ENCODE results near the gene NEO1.

DNA sequence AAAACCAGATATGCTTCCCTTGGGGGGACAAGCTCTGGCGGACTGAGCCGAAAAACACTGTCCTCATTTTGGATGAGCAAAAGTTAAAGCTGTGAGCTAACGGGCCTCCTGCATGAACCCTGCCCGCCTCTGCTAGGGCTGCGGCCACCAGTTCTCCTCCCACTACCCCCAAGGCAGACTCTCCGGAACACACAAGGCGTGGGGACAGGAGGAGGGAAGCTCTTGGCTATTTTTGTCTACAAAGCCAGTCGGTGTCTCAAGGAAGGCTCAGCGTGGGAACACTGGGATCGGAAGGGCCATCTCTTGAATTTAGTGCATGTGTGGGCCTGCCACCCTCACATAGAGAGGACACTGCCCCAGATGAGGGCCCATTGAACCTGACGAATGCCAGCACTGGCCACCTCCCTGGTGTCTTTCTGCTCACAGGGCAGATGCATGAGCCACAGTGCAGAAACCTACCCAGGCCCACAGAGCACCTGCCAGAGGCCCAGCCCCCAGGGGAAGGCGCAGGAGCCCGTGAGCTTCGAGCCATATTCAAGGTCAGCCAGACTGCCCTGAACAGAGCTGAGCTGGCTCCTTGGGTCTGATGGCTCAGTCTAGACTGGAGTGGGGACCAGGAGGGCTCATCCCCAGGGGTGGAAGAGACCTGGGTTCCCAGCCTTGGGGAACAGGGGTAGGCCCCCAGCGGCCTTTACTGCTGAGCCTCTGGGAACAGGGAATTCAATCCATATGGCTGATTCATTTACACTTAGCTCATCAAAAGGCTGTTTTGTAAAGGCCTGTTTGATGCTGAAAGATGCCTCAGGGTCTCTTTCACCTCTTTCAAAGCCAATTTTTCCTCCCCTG, 278.2 kb downstream of the NEO1 start:
- no peak for TF ChIP-seq POLR2AphosphoS5 (IDR thresholded peaks at IDR 0.05; ENCODE audit: low read depth, low read length)
- no peak for TF ChIP-seq POLR2A (IDR thresholded peaks at IDR 0.05; ENCODE audit: low read depth, low read length)

Data from GM12892 (cell line).